Epithelial cell of esophagus (primary cell): ENCODE data around the gene NDUFB7.
A peak's percentile ranks its signal among the peaks of the same experiment; 100 is the strongest.

Experiments used
- DNase-seq: peaks from one replicate; pipeline ENCODE4 v3.0.0; 2010; ENCODE audit warnings: low read depth
- H3K4me3 ChIP-seq: 2 replicates; pipeline ENCODE4 v1.5.1; 2011; ENCODE audit warnings: mild to moderate bottlenecking, low read length, control low read depth
- TF ChIP-seq, protein P1 (sequence below): IDR thresholded peaks from 2 replicates; pipeline ENCODE4 v1.5.1; 2011; ENCODE audit warnings: low read depth, mild to moderate bottlenecking, low read length, control low read depth, inconsistent platforms; ENCODE audit not compliant: insufficient read depth; ENCODE audit errors: missing control alignments

Gene NDUFB7

DNA sequence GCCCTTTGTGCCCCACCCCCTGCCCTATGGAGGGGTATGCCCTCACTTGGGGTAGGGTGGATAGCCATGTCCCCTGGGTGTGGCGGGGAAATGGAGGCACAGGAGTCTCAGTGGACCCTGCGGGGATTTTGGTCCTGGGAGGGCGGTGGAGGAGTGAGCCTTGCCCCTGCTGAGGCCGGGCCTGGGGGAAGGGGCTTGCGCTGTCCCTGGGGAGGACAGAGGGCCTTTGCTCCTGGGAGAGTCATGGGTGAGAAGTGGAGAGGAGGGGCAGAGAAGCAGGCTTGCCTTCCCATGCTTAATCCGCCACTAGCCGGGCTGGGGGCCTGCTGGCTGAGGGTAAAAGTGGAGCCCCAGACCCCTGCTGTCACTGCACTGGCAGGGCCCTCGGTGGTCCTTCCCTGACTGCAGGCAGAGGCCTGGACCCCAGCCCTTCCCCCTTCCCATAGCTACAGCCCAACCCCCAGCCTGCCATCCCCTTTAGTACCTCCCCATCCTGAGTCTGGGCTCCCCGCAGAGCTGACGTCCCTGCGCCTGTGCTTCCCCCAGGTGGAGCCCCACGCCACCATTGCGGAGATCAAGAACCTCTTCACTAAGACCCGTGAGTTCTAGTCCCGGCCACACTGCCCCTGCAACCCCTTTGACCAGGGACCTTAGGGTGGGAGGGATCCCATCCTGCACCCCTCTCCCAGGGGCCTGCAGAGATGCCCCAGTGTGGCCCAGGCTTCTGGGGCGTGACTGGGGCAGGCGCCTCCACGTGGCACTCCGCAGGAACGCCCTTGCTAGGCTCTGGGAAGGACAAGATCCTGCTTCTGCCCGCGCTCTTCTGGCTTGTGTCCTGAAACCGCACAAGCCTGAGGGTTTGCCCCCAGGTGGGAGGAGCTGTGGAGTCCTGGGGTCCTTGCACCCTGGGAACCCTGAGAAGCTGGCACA is 8.9 kb downstream of the NDUFB7 start:
- no peak overlapping the region for H3K4me3 ChIP-seq
- DNase-seq: no peak
- TF ChIP-seq, protein P1, sequence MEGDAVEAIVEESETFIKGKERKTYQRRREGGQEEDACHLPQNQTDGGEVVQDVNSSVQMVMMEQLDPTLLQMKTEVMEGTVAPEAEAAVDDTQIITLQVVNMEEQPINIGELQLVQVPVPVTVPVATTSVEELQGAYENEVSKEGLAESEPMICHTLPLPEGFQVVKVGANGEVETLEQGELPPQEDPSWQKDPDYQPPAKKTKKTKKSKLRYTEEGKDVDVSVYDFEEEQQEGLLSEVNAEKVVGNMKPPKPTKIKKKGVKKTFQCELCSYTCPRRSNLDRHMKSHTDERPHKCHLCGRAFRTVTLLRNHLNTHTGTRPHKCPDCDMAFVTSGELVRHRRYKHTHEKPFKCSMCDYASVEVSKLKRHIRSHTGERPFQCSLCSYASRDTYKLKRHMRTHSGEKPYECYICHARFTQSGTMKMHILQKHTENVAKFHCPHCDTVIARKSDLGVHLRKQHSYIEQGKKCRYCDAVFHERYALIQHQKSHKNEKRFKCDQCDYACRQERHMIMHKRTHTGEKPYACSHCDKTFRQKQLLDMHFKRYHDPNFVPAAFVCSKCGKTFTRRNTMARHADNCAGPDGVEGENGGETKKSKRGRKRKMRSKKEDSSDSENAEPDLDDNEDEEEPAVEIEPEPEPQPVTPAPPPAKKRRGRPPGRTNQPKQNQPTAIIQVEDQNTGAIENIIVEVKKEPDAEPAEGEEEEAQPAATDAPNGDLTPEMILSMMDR: no peak

DNA sequence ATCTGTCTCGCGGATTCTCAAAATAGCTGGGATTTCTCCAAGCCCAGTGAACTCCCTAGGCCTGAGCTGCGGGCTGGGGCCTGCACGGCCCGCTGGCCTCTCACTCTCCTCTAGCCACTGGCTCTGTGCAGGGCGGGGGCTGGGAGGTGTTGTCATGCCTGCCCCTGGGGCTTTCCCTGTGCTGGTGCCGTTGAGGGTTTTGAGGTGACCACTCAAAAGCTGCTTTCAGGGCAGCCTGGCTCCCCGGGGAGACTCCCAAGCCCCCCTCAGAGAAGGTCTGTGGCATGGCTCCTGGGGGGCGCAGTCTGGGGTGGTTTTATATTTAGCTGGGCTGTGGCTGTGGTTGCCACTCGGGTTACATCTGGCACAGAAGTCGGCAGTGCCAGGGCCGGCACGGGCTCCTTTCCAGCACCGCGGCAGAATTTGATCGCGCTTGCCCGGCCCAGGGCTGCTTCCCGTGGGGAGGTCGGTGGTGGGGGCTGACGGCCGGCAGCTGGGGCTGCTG is 10.0 kb downstream of the NDUFB7 start:
- TF ChIP-seq, protein P1: no peak
- peak; percentile 46 for DNase-seq

DNA sequence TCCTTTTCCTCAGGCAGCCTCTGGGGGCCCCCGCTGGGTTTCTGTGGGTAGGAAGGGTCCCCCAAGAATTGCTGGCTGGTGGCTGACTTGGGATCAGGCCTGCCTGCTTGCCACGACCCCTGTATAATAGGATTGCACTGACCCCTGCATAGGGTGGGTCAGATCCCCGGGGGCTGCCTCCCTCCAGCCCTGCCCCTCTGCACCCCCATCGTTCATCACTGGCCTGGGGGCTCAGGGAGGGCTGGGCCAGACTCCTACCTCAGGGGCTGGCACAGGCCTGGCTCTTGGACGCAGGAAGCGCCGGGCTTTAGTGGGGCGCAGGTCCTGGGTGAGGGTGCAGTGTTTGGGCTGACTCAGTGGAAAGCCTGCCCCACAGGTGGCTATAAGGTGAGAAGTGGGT is 10.6 kb downstream of the NDUFB7 start:
- TF ChIP-seq, protein P1: no peak
- no peak overlapping the region for H3K4me3 ChIP-seq
- no peak for DNase-seq

More for the DNA sequence above, 10.0 kb downstream of the NDUFB7 start:
- H3K4me3 ChIP-seq: no peak overlapping the region

DNA sequence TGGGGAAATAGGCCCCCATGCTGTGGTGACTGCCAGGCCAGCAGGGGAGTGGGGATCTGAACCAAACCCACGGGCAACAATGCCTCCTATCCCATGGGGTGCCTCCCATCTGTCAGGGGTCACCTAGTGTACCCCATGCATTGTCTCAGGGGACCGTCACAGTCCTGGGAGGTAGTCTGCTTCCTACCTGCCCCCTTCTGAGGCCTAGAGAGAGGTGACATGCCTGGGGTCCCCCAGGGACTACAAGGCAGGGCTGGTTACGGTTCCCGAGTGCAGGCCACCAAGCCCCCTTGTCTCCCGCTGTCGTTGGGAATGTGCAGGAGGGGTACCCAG is 11.1 kb downstream of the NDUFB7 start:
- DNase-seq: no peak
- TF ChIP-seq, protein P1: no peak
- no peak overlapping the region for H3K4me3 ChIP-seq

DNA sequence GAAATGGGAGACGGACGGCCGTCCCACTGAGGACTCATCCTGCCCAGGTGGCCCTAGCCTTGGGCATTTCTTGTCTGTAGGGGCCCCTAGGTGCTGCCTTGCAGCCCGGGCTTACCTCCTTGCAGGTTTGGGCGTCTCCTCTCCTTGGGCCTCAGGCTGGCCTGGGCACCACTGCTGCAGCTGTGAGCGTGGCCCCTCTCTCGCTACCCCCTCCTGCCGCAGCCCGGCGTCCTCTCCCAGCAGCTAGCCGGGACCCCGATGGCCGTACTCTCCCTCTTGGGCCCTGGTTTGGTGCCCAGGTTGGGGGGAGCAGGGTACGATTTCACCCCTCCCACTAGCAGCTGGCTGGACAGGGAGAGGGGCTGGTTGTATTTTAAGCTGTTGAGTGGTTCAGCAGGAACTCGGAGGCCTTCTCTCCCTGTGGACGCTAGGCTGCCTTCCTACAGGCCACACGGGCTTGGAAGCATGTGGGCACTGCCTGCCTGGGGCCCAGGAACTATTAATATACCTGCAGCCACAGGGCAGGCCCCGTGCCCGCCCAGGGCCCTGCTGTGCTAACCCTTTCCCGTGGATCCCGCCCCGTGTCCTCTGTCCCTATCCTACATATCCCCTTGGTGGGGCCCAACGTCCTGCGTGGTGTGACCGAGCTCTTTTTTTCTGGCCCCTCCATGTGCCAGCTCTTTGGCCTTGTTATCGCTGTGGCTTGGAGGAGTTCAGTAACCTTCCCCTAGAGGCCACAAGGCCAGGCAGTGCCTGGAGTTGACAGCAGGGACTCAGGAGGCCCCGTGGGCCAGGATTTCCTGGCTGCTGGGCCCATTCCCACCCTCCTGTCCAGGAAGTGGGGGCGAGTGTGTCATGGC is 11.7 kb downstream of the NDUFB7 start:
- DNase-seq: no peak
- H3K4me3 ChIP-seq: no peak overlapping the region
- TF ChIP-seq, protein P1: no peak

DNA sequence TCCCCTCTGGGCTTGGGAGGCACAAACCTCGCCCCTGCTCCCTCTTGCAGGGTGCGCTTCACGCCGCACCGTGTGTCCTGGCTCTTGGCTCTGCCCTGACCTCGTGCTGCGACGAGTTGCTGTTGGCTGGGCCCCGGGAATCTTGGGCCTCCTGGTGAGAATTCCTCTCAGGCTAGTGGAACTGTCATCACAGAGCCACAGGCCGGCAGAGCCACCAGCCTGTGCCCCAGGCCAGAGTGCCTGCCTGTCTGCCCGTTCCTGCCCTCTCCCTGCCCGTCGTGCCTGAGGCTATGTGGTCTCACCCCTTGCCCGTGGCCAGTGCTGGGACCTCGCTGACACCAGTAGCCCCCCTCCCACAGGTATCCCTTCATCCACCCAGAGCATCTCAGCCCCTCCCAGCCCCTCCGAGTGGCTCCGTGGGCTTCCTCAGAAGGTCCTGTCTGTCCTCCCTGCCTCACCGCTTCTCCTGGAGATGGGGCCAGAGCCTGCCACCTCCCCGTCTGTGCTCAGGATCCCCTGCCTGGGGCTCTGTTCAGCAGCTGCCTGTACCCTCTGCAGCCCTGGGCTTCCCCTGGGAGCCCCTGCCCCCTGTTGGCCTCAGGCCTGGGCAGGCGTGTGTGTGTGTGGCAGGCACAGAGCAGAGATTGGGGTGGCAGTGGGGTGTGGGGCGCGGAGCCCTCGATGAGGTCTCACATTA is 13.3 kb downstream of the NDUFB7 start:
- H3K4me3 ChIP-seq: no peak overlapping the region
- TF ChIP-seq, protein P1: no peak
- no peak for DNase-seq
